NCI-H1436 (cell line): ENCODE data around the gene CBX2.
"Not testable (repeated sequence)": the region's sequence is repeated elsewhere in the genome, so short reads cannot be mapped to it uniquely, and the experiment has no call there.

Experiments
- DNase-seq: peaks from one replicate; lab custom pipeline; 2025; lab: John Stamatoyannopoulos, UW

The CBX2 gene

GRCh38 chr17:79742951-79743476 is 34.9 kb upstream of the CBX2 start:
- DNase-seq = no peak

- DNase-seq = no peak
Observed at GRCh38 chr17:79743614-79744013, 34.3 kb upstream of the CBX2 start.

GRCh38 chr17:79745641-79746105 is 32.3 kb upstream of the CBX2 start:
- no peak for DNase-seq

GRCh38 chr17:79746889-79747507 is 30.9 kb upstream of the CBX2 start:
- no peak for DNase-seq

GRCh38 chr17:79747508-79748294 is 30.2 kb upstream of the CBX2 start:
- DNase-seq = peak; percentile 56

- no peak for DNase-seq
Observed at GRCh38 chr17:79748295-79749099, 29.5 kb upstream of the CBX2 start.

GRCh38 chr17:79749156-79749815 is 28.7 kb upstream of the CBX2 start:
- no peak for DNase-seq

GRCh38 chr17:79749958-79750357 is 28.0 kb upstream of the CBX2 start:
- DNase-seq = no peak

- DNase-seq = no peak
Observed at GRCh38 chr17:79750650-79751545, 27.1 kb upstream of the CBX2 start.

- DNase-seq = no peak
Observed at GRCh38 chr17:79752175-79752574, 25.8 kb upstream of the CBX2 start.

GRCh38 chr17:79754370-79754769 is 23.6 kb upstream of the CBX2 start:
- DNase-seq = no peak

GRCh38 chr17:79754903-79755302 is 23.0 kb upstream of the CBX2 start:
- DNase-seq = not testable (repeated sequence)

- DNase-seq = no peak
Observed at GRCh38 chr17:79755591-79755990, 22.4 kb upstream of the CBX2 start.

GRCh38 chr17:79757140-79757745 is 20.7 kb upstream of the CBX2 start:
- DNase-seq = no peak

- no peak for DNase-seq
Observed at GRCh38 chr17:79758271-79758670, 19.7 kb upstream of the CBX2 start.

GRCh38 chr17:79760197-79760906 is 17.6 kb upstream of the CBX2 start:
- no peak for DNase-seq

GRCh38 chr17:79761894-79762589 is 15.9 kb upstream of the CBX2 start:
- DNase-seq = peak; percentile 62

- no peak for DNase-seq
Observed at GRCh38 chr17:79765708-79766107, 12.2 kb upstream of the CBX2 start.
